T-helper 1 cell treated with Interleukin-12 subunit alpha and Interleukin-12 subunit beta and Interleukin-4 antibody, amounts not matched to agents 30 ng/mL and 1 ng/mL, for 36 hours (primary cell): Measurements from ENCODE around the gene DAPK3. TPM values are rescaled to one million over a fixed set of nuclear protein-coding genes. Genes with fewer than 3 reads are reported as not detected.
"Not testable (repeated sequence)": the region's sequence is repeated elsewhere in the genome, so short reads cannot be mapped to it uniquely, and the experiment has no call there.

Experiments used
- intact Hi-C: fragments of 100-400 bp; cut with micrococcal nuclease; formaldehyde crosslinking; loops from one replicate; pipeline ENCODE4 v1.15.1; 2024
- total RNA-seq: library from RNA; stranded (reverse); gene quantifications from 2 replicates; pipeline ENCODE4 v1.2.3, GENCODE V29; 2022

DAPK3 gene
- 38.1 and 42.6 TPM in 2 replicates for total RNA-seq

- intact Hi-C loops: loop anchor here (1.0 kb wide), 2 partner anchors 14 to 36 kb away; partner anchors contain the start of genes EEF2 and PIAS4
Measured at GRCh38 chr19:3970808-3971598, at the start of gene DAPK3. DAPK3 (minus strand) TSS chr19:3971099; CDS start chr19:3969735, 1,364 bp downstream.

- intact Hi-C loops: no loop called here
Measured at GRCh38 chr19:4019578-4019977, 48.7 kb upstream of the DAPK3 start.

GRCh38 chr19:4018775-4019504 is 48.0 kb upstream of the DAPK3 start:
- intact Hi-C loops: no loop called here

GRCh38 chr19:4018140-4018613 is 47.3 kb upstream of the DAPK3 start:
- intact Hi-C loops: no loop called here

- intact Hi-C loops: no loop called here
Measured at GRCh38 chr19:4016903-4017638, 46.2 kb upstream of the DAPK3 start.

- intact Hi-C loops: no loop called here
Measured at GRCh38 chr19:4016486-4016885, 45.6 kb upstream of the DAPK3 start.

- intact Hi-C loops: no loop called here
Measured at GRCh38 chr19:4015705-4016402, 45.0 kb upstream of the DAPK3 start.

- intact Hi-C loops: no loop called here
Measured at GRCh38 chr19:4014541-4015491, 43.9 kb upstream of the DAPK3 start.

- intact Hi-C loops: no loop called here
Measured at GRCh38 chr19:4013886-4014540, 43.1 kb upstream of the DAPK3 start.

GRCh38 chr19:4012975-4013634 is 42.2 kb upstream of the DAPK3 start:
- intact Hi-C loops: no loop called here

GRCh38 chr19:4012092-4012974 is 41.4 kb upstream of the DAPK3 start:
- intact Hi-C loops: no loop called here

- intact Hi-C loops: not testable (repeated sequence)
Measured at GRCh38 chr19:4011430-4011829, 40.5 kb upstream of the DAPK3 start.

GRCh38 chr19:4010808-4011110 is 39.9 kb upstream of the DAPK3 start:
- intact Hi-C loops: no loop called here

GRCh38 chr19:4009990-4010807 is 39.3 kb upstream of the DAPK3 start:
- intact Hi-C loops: loop anchor here (5.0 kb wide), 1 partner anchor 112 kb away; the partner anchor contains the start of gene MAP2K2

- intact Hi-C loops: loop anchor here (1.0 to 5.0 kb wide), 10 partner anchors 18 to 436 kb away; partner anchors contain the start of genes DAPK3, HMG20B, MAP2K2 and MPND
Measured at GRCh38 chr19:4007836-4008539, 37.1 kb upstream of the DAPK3 start.
